H9 (cell line): Measurements from ENCODE around the gene PDE1A. TPM values are rescaled to one million over a fixed set of nuclear protein-coding genes. Genes with fewer than 3 reads are reported as not detected.
"Not testable (repeated sequence)": the region's sequence is repeated elsewhere in the genome, so short reads cannot be mapped to it uniquely, and the experiment has no call there.

Source experiments
- DNase-seq: peaks from one replicate; pipeline ENCODE4 v3.0.0-alpha.2; 2017
- H2AFZ ChIP-seq: one replicate; pipeline ENCODE4 v1.6.1; 2013; ENCODE audit warnings: mild to moderate bottlenecking, low read length, control low read depth, moderate library complexity
- H2AK5ac ChIP-seq: 2 replicates; pipeline ENCODE4 v1.6.1; 2013; ENCODE audit warnings: low read length, control low read depth, mixed read lengths; ENCODE audit not compliant: insufficient read length
- H2BK120ac ChIP-seq: one replicate; pipeline ENCODE4 v1.6.1; 2013; ENCODE audit warnings: low read depth, mild to moderate bottlenecking, low read length, control low read depth, inconsistent platforms; ENCODE audit not compliant: poor library complexity, severe bottlenecking
- H2BK12ac ChIP-seq: 2 replicates; pipeline ENCODE4 v1.6.1; 2013; ENCODE audit warnings: low read length, control low read depth, mixed read lengths, low read depth; ENCODE audit not compliant: insufficient read length
- H2BK15ac ChIP-seq: 2 replicates; pipeline ENCODE4 v1.6.1; 2013; ENCODE audit warnings: low read depth, low read length, control low read depth
- H2BK20ac ChIP-seq: one replicate; pipeline ENCODE4 v1.6.1; 2013; ENCODE audit warnings: low read depth, mild to moderate bottlenecking, low read length, control low read depth, inconsistent platforms; ENCODE audit not compliant: poor library complexity, severe bottlenecking
- H2BK5ac ChIP-seq: 2 replicates; pipeline ENCODE4 v1.6.1; 2013; ENCODE audit warnings: low read length, control low read depth, mixed read lengths; ENCODE audit not compliant: insufficient read length
- H3K14ac ChIP-seq: 2 replicates; pipeline ENCODE4 v1.6.1; 2013; ENCODE audit warnings: low read length, control low read depth; ENCODE audit not compliant: insufficient read depth
- H3K18ac ChIP-seq: 2 replicates; pipeline ENCODE4 v1.6.1; 2013; ENCODE audit warnings: low read depth, mild to moderate bottlenecking, mixed read lengths, low read length, control low read depth; ENCODE audit not compliant: insufficient read length
- H3K23ac ChIP-seq: 2 replicates; pipeline ENCODE4 v1.6.1; 2013; ENCODE audit warnings: low read length, control low read depth, mixed read lengths, low read depth; ENCODE audit not compliant: insufficient read length
- H3K23me2 ChIP-seq: 2 replicates; pipeline ENCODE4 v1.6.1; 2013; ENCODE audit warnings: low read depth, mild to moderate bottlenecking, mixed read lengths, low read length, control low read depth; ENCODE audit not compliant: insufficient read length, poor library complexity, severe bottlenecking
- H3K27ac ChIP-seq: 2 replicates; pipeline ENCODE4 v1.5.1; 2013; ENCODE audit warnings: low read length, control low read depth, mixed read lengths, low read depth; ENCODE audit not compliant: insufficient read length
- H3K27me3 ChIP-seq: 2 replicates; pipeline ENCODE4 v1.6.1; 2013; ENCODE audit warnings: low read length, control low read depth, inconsistent platforms; ENCODE audit not compliant: insufficient read depth
- H3K4ac ChIP-seq: 2 replicates; pipeline ENCODE4 v1.6.1; 2013; ENCODE audit warnings: low read depth, mild to moderate bottlenecking, control low read depth, inconsistent platforms, low read length, moderate library complexity
- H3K4me1 ChIP-seq: 2 replicates; pipeline ENCODE4 v1.6.1; 2013; ENCODE audit warnings: low read length, control low read depth, inconsistent platforms; ENCODE audit not compliant: insufficient read depth
- H3K4me2 ChIP-seq: 2 replicates; pipeline ENCODE4 v1.6.1; 2013; ENCODE audit warnings: low read length, control low read depth, mixed read lengths; ENCODE audit not compliant: insufficient read length, insufficient read depth
- H3K56ac ChIP-seq: 2 replicates; pipeline ENCODE4 v1.6.1; 2013; ENCODE audit warnings: low read depth, mild to moderate bottlenecking, mixed read lengths, low read length, control low read depth; ENCODE audit not compliant: insufficient read length
- H3K79me1 ChIP-seq: 2 replicates; pipeline ENCODE4 v1.6.1; 2013; ENCODE audit warnings: low read depth, mild to moderate bottlenecking, moderate library complexity, low read length, control low read depth, inconsistent platforms; ENCODE audit not compliant: insufficient read depth, poor library complexity, severe bottlenecking
- H3K79me2 ChIP-seq: 2 replicates; pipeline ENCODE4 v1.6.1; 2013; ENCODE audit warnings: low read length, control low read depth, inconsistent platforms; ENCODE audit not compliant: insufficient read depth
- H3K9ac ChIP-seq: 2 replicates; pipeline ENCODE4 v1.6.1; 2013; ENCODE audit warnings: low read length, control low read depth, mixed read lengths; ENCODE audit not compliant: insufficient read length; ENCODE audit errors: extremely low read depth
- H3K9me3 ChIP-seq: one replicate; pipeline ENCODE4 v1.6.1; 2013; ENCODE audit warnings: low read depth, low read length, inconsistent platforms; ENCODE audit not compliant: control insufficient read depth
- H3T11ph ChIP-seq: one replicate; pipeline ENCODE4 v1.6.1; 2013; ENCODE audit warnings: mild to moderate bottlenecking, low read length, control low read depth, inconsistent platforms
- H4K20me1 ChIP-seq: one replicate; pipeline ENCODE4 v1.6.1; 2013; ENCODE audit not compliant: control insufficient read depth, insufficient read length, insufficient read depth
- H4K5ac ChIP-seq: 2 replicates; pipeline ENCODE4 v1.6.1; 2013; ENCODE audit warnings: low read depth, mild to moderate bottlenecking, mixed read lengths, low read length, control low read depth; ENCODE audit not compliant: insufficient read length
- H4K8ac ChIP-seq: replicated peaks from 2 replicates; pipeline ENCODE4 v1.6.1; 2013; ENCODE audit warnings: low read length, control low read depth, mixed read lengths, low read depth; ENCODE audit not compliant: insufficient read length
- H4K91ac ChIP-seq: 2 replicates; pipeline ENCODE4 v1.6.1; 2013; ENCODE audit warnings: low read depth, mild to moderate bottlenecking, moderate library complexity, mixed read lengths, low read length, control low read depth; ENCODE audit not compliant: insufficient read length
- H3K27ac Mint-ChIP-seq, 3 experiments: 2 replicates in 2 of 3; 3 replicates in 1 of 3; pipeline ENCODE4 v1.8.0; 2020 to 2021; ENCODE audit warnings: mixed read lengths in 3 of 3, mild to moderate bottlenecking in 1 of 3, moderate library complexity in 1 of 3
- H3K27me3 Mint-ChIP-seq: 2 replicates; pipeline ENCODE4 v1.8.0; 2021; ENCODE audit warnings: low read depth, mild to moderate bottlenecking, moderate library complexity, mixed read lengths
- H3K36me3 Mint-ChIP-seq, 3 experiments: 2 replicates in 2 of 3; 3 replicates in 1 of 3; pipeline ENCODE4 v1.8.0; 2020 to 2021; ENCODE audit warnings: low read depth in 3 of 3, mixed read lengths in 3 of 3; ENCODE audit not compliant: insufficient read depth in 1 of 3
- H3K4me1 Mint-ChIP-seq, 2 experiments: 2 replicates each; pipeline ENCODE4 v1.8.0; 2020; ENCODE audit warnings: mixed read lengths in 2 of 2
- H3K4me3 Mint-ChIP-seq, 2 experiments: 2 replicates in 1 of 2; 3 replicates in 1 of 2; pipeline ENCODE4 v1.8.0; 2020 to 2021; ENCODE audit warnings: mild to moderate bottlenecking in 2 of 2, mixed read lengths in 2 of 2, moderate library complexity in 1 of 2
- H3K9me3 Mint-ChIP-seq, 2 experiments: 2 replicates in 1 of 2; 3 replicates in 1 of 2; pipeline ENCODE4 v1.8.0; 2020; ENCODE audit warnings: mild to moderate bottlenecking in 2 of 2, mixed read lengths in 2 of 2, moderate library complexity in 1 of 2
- WGBS: extraction: QIAGEN DNeasy Blood & Tissue Kit; methylation state at CpG from one replicate; pipeline ENCODE4 v1.1.7; 2013; ENCODE audit warnings: missing lambda C conversion rate, low lambda C conversion rate, mixed read lengths; ENCODE audit not compliant: insufficient read length; ENCODE audit errors: extremely low coverage; 5-methylcytosine and 5-hydroxymethylcytosine counted together
- total RNA-seq: library from RNA; stranded (reverse); gene quantifications from 2 replicates; pipeline ENCODE4 v1.2.1, GENCODE V29; 2021
- TF ChIP-seq, protein P1 (sequence below): fragments of 200-600 bp; sonication (generic); conservative IDR thresholded peaks from 3 replicates; pipeline ENCODE4 v1.8.0; 2021; ENCODE audit warnings: antibody characterized with exemption, mild to moderate bottlenecking

The PDE1A gene
- total RNA-seq, 1 experiment from 2014 or later = 0.11 TPM

DNA sequence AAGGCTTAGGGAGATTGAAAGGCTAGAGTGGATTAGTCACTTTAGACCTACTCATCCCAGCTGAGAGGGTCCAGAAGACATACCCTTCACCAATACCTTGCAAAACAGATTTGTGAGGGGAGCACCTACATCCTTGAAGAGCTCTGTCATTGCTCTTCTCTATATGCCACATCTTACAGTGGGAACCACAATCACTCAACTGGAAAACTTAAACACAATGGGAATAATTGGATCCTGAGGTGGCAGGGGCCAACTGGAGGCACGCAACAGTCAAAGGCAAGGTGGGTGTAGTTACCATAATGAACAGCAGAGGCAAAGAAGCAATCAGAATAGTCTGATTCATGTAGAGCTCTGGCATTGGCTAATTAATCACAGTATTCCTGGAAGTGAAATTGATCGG, 35.4 kb downstream of the PDE1A start:
- Mint-ChIP-seq H3K9me3 (peaks cover 5 to 13% of the 10 kb centered on the region in 2 experiments; a peak in 4 of 5 replicates), H3K27ac (no peak overlapping the region; a peak in 1 of 7 replicates), H3K36me3 (peaks cover 3 to 11% (median 5%) of the 10 kb centered on the region in 3 experiments; a peak in 4 of 7 replicates), H3K27me3 (no peaks in the 10 kb centered on the region), H3K4me3 (no peak overlapping the region), H3K4me1 (no peaks in the 10 kb centered on the region)
- no peak overlapping the region for H3K4me2 ChIP-seq
- H3K56ac ChIP-seq = no peak overlapping the region
- no peak overlapping the region for H2AFZ ChIP-seq
- no peaks in the 10 kb centered on the region for H3K9me3 ChIP-seq
- no peak overlapping the region for H4K8ac ChIP-seq
- no peaks in the 10 kb centered on the region for H4K20me1 ChIP-seq
- no peaks in the 10 kb centered on the region for H3K23me2 ChIP-seq
- no peak overlapping the region for H4K5ac ChIP-seq
- H2BK120ac ChIP-seq = no peak overlapping the region
- no peak overlapping the region for H2BK5ac ChIP-seq
- H2BK12ac ChIP-seq = no peak overlapping the region
- H2AK5ac ChIP-seq = no peak overlapping the region
- no peaks in the 10 kb centered on the region for H3K79me1 ChIP-seq
- no peak overlapping the region for H3K27ac ChIP-seq
- no peak overlapping the region for H3K4ac ChIP-seq
- H4K91ac ChIP-seq = no peak overlapping the region
- no peak overlapping the region for H2BK15ac ChIP-seq
- DNase-seq = no peak
- no peak overlapping the region for H3K9ac ChIP-seq
- no peak overlapping the region for H3T11ph ChIP-seq
- WGBS = no CpG with 5 or more reads among the region's 2 CpGs
- H3K4me1 ChIP-seq = no peaks in the 10 kb centered on the region
- H3K27me3 ChIP-seq = no peaks in the 10 kb centered on the region
- H2BK20ac ChIP-seq = no peak overlapping the region
- TF ChIP-seq, protein P1, sequence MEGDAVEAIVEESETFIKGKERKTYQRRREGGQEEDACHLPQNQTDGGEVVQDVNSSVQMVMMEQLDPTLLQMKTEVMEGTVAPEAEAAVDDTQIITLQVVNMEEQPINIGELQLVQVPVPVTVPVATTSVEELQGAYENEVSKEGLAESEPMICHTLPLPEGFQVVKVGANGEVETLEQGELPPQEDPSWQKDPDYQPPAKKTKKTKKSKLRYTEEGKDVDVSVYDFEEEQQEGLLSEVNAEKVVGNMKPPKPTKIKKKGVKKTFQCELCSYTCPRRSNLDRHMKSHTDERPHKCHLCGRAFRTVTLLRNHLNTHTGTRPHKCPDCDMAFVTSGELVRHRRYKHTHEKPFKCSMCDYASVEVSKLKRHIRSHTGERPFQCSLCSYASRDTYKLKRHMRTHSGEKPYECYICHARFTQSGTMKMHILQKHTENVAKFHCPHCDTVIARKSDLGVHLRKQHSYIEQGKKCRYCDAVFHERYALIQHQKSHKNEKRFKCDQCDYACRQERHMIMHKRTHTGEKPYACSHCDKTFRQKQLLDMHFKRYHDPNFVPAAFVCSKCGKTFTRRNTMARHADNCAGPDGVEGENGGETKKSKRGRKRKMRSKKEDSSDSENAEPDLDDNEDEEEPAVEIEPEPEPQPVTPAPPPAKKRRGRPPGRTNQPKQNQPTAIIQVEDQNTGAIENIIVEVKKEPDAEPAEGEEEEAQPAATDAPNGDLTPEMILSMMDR = no peak
- no peak overlapping the region for H3K14ac ChIP-seq
- H3K79me2 ChIP-seq = no peaks in the 10 kb centered on the region
- no peak overlapping the region for H3K18ac ChIP-seq
- no peak overlapping the region for H3K23ac ChIP-seq

DNA sequence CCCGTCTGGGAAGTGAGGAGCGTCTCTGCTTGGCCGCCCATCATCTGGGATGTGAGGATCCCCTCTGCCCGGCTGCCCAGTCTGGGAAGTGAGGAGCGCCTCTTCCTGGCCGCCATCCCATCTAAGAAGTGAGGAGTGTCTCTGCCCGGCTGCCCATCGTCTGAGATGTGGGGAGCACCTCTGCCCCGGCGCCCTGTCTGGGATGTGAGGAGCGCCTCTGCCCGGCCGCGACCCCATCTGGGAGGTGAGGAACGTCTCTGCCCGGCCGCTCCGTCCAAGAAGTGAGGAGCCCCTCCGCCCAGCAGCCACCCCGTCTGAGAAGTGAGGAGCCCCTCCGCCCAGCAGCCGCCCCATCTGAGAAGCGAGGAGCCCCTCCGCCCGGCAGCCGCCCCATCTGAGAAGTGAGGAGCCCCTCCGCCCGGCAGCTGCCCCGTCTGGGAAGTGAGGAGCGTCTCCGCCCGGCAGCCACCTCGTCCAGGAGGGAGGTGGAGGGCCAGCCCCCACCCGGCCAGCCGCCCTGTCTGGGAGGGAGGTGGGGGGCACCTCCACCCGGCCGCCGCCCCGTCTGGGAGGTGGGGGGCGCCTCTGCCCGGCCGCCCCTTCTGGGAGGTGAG, 40.5 kb downstream of the PDE1A start:
- H3K4ac ChIP-seq, H2BK15ac ChIP-seq, H3K27me3 ChIP-seq, H3K27me3 Mint-ChIP-seq, H2BK12ac ChIP-seq, H3K4me3 Mint-ChIP-seq, H2BK120ac ChIP-seq, H3K9ac ChIP-seq, H4K91ac ChIP-seq, H3K79me2 ChIP-seq, H3K27ac ChIP-seq, DNase-seq, H3K79me1 ChIP-seq, H3K23me2 ChIP-seq, H3K56ac ChIP-seq, H4K20me1 ChIP-seq, H2BK20ac ChIP-seq, H2AFZ ChIP-seq, H3K18ac ChIP-seq, H3K4me2 ChIP-seq, H3K4me1 ChIP-seq, H3K14ac ChIP-seq, H4K8ac ChIP-seq, H3T11ph ChIP-seq, H4K5ac ChIP-seq, H3K4me1 Mint-ChIP-seq, H3K23ac ChIP-seq, H3K27ac Mint-ChIP-seq, H3K9me3 ChIP-seq, H2AK5ac ChIP-seq, H2BK5ac ChIP-seq: not testable (repeated sequence)
- peaks cover 27 to 40% of the 10 kb centered on the region in 2 experiments for H3K9me3 Mint-ChIP-seq
- WGBS = no CpG with 5 or more reads among the region's 42 CpGs
- peaks cover 7 to 35% (median 20%) of the 10 kb centered on the region in 3 experiments for H3K36me3 Mint-ChIP-seq
